Measurements from ENCODE around the gene QKI.

DNA sequence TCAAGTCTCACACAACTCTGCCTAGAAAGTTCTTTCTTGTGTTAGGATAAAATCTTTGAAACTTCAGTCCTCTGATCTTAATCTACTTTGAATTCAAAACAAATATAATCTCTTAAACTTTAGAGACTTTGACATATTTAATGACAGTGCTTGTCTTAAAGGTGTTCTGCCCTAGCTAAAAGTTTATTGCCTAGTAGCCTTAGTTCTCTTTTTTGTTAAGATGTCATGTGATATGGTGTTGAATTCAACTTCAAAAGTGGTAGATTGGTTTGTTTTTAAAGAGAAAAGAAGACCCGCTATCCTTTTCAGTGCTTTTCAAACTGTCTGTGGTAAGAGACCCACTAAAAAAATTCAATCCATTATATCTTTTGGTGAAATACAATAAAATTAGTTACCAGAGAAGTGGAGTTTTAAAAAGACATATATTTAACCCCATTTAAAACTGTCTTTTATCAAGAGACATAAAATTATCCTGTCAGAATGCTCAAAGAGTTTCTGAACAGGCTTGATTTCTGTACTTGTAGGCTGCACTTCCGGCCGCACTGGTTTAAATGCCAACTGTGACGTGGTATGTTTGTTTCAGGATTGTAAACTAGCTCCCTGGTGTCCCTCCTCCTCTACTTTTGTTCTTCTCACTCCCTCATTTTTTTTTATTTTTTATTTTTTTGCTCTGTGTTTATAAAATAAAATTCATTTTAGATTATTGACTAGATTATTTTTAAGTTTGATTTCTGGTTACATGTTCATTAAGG is 76.5 kb downstream of the QKI start:
- TF ChIP-seq EP300 (IDR thresholded peaks at IDR 0.05), result no peak
- TF ChIP-seq, protein P1, sequence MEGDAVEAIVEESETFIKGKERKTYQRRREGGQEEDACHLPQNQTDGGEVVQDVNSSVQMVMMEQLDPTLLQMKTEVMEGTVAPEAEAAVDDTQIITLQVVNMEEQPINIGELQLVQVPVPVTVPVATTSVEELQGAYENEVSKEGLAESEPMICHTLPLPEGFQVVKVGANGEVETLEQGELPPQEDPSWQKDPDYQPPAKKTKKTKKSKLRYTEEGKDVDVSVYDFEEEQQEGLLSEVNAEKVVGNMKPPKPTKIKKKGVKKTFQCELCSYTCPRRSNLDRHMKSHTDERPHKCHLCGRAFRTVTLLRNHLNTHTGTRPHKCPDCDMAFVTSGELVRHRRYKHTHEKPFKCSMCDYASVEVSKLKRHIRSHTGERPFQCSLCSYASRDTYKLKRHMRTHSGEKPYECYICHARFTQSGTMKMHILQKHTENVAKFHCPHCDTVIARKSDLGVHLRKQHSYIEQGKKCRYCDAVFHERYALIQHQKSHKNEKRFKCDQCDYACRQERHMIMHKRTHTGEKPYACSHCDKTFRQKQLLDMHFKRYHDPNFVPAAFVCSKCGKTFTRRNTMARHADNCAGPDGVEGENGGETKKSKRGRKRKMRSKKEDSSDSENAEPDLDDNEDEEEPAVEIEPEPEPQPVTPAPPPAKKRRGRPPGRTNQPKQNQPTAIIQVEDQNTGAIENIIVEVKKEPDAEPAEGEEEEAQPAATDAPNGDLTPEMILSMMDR (IDR thresholded peaks at IDR 0.05), result no peak
